Skin of body (tissue), 1 donor: Measurements from ENCODE around the gene OR2J1. TPM values are rescaled to one million over a fixed set of nuclear protein-coding genes. Genes with fewer than 3 reads are reported as not detected.

ENCODE experiments used
- total RNA-seq: library from RNA; depleted of rRNA; stranded (reverse); fragments of >200 nt; gene quantifications from one replicate; pipeline ENCODE4 v1.2.3, GENCODE V29; 2014

OR2J1 gene
- total RNA-seq, 1 donor from 2014 or later: not detected

Other genes with a start within 250 kb of the OR2J1 start
- gene TRIM27, start 175.5 kb upstream of the OR2J1 start, total RNA-seq: 48.0 TPM
- gene ZNF311, start 94.2 kb upstream of the OR2J1 start, total RNA-seq: 1.5 TPM
- gene OR2W1, start 54.3 kb upstream of the OR2J1 start, total RNA-seq: not detected
- not detected for gene OR2B3, start 12.2 kb upstream of the OR2J1 start, total RNA-seq
- not detected for gene OR2J3, start 8.6 kb downstream of the OR2J1 start, total RNA-seq
- not detected for gene OR2J2, start 71.4 kb downstream of the OR2J1 start, total RNA-seq
- not detected for gene OR14J1, start 202.2 kb downstream of the OR2J1 start, total RNA-seq